Measurements from ENCODE around the gene LRRC34. TPM values are rescaled to one million over a fixed set of nuclear protein-coding genes. Genes with fewer than 3 reads are reported as not detected.

LRRC34 gene
- total RNA-seq, 4 donors from 2014 or later = 1.3 to 1.9 TPM; not detected in 2

- intact Hi-C loops (cut with DNase I; ENCODE audit: low total_unique reads) = no loop called here
- H3K4me3 ChIP-seq = no peak overlapping the region
- H3K27ac ChIP-seq = no peak overlapping the region
- WGBS, 2 donors (ENCODE audit: low coverage in 1 of 2) = 100% methylated on average over 1 of the region's 1 CpG; no CpG with 5 or more reads in 1 of the 2 donors
- H3K4me1 ChIP-seq = no peaks in the 10 kb centered on the region
- in situ Hi-C loops (cut with MboI; ENCODE audit: low pct_ligation_motif_present in 1 of 4, low pct_unique_long_range_greater_than_20kb in 1 of 4, low sequenced_read_pairs in 3 of 4) = no loop called here
- DNase-seq = no peak
- no peaks in the 10 kb centered on the region for H3K9me3 ChIP-seq
- peaks cover 0 to 14% (median 6%) of the 10 kb centered on the region in 4 donors for H3K36me3 ChIP-seq
- H3K27me3 ChIP-seq = no peaks in the 10 kb centered on the region
- TF ChIP-seq EP300 (IDR thresholded peaks at IDR 0.05; ENCODE audit: low read depth) (no peak), CTCF (IDR thresholded peaks at IDR 0.05) (no peak), POLR2A (IDR thresholded peaks at IDR 0.05) (no peak), POLR2AphosphoS5 (IDR thresholded peaks at IDR 0.05) (no peak)
Measured at GRCh38 chr3:169792359-169792758, 20.3 kb downstream of the LRRC34 start.

GRCh38 chr3:169790687-169791429 lies 21.8 kb downstream of the LRRC34 start:
- TF ChIP-seq EP300 (IDR thresholded peaks at IDR 0.05; ENCODE audit: low read depth) (no peak), CTCF (IDR thresholded peaks at IDR 0.05) (no peak), POLR2AphosphoS5 (IDR thresholded peaks at IDR 0.05) (no peak), POLR2A (IDR thresholded peaks at IDR 0.05) (no peak)
- 78 to 92% methylated on average over 1 to 4 of the region's 4 CpGs for WGBS, 2 donors (ENCODE audit: low coverage in 1 of 2)

GRCh38 chr3:169790219-169790618 lies 22.5 kb downstream of the LRRC34 start:
- no peak overlapping the region for H3K27ac ChIP-seq
- in situ Hi-C loops (cut with MboI; ENCODE audit: low pct_ligation_motif_present in 1 of 4, low pct_unique_long_range_greater_than_20kb in 1 of 4, low sequenced_read_pairs in 3 of 4) (no loop called here), intact Hi-C loops (cut with DNase I; ENCODE audit: low total_unique reads) (no loop called here)
- no peaks in the 10 kb centered on the region for H3K9me3 ChIP-seq
- no peak for DNase-seq
- TF ChIP-seq POLR2A (IDR thresholded peaks at IDR 0.05) = no peak
- no peak for TF ChIP-seq EP300 (IDR thresholded peaks at IDR 0.05; ENCODE audit: low read depth)
- TF ChIP-seq CTCF (IDR thresholded peaks at IDR 0.05) = no peak
- no peak for TF ChIP-seq POLR2AphosphoS5 (IDR thresholded peaks at IDR 0.05)
- H3K36me3 ChIP-seq = peaks cover 0 to 36% (median 14%) of the 10 kb centered on the region in 4 donors
- no peaks in the 10 kb centered on the region for H3K4me1 ChIP-seq
- no peak overlapping the region for H3K4me3 ChIP-seq
- H3K27me3 ChIP-seq = no peaks in the 10 kb centered on the region

More at GRCh38 chr3:169790687-169791429, 21.8 kb downstream of the LRRC34 start:
- intact Hi-C loops (cut with DNase I; ENCODE audit: low total_unique reads) (no loop called here), in situ Hi-C loops (cut with MboI; ENCODE audit: low pct_ligation_motif_present in 1 of 4, low pct_unique_long_range_greater_than_20kb in 1 of 4, low sequenced_read_pairs in 3 of 4) (no loop called here)
- Histone ChIP-seq H3K27me3 (no peaks in the 10 kb centered on the region), H3K36me3 (peaks cover 0 to 29% (median 11%) of the 10 kb centered on the region in 4 donors), H3K4me3 (no peak overlapping the region), H3K4me1 (no peaks in the 10 kb centered on the region), H3K9me3 (no peaks in the 10 kb centered on the region), H3K27ac (no peak overlapping the region)
- DNase-seq = no peak

GRCh38 chr3:169787791-169788190 lies 24.9 kb downstream of the LRRC34 start:
- intact Hi-C loops (cut with DNase I; ENCODE audit: low total_unique reads) = no loop called here
- peaks cover 0 to 58% (median 18%) of the 10 kb centered on the region in 4 donors for H3K36me3 ChIP-seq
- no peak for TF ChIP-seq CTCF (IDR thresholded peaks at IDR 0.05)
- TF ChIP-seq POLR2AphosphoS5 (IDR thresholded peaks at IDR 0.05) = no peak
- no peak for TF ChIP-seq POLR2A (IDR thresholded peaks at IDR 0.05)
- no peak for TF ChIP-seq EP300 (IDR thresholded peaks at IDR 0.05; ENCODE audit: low read depth)

More at GRCh38 chr3:169787791-169788190, 24.9 kb downstream of the LRRC34 start:
- WGBS, 2 donors (ENCODE audit: low coverage in 1 of 2) = 88 to 92% methylated on average over 1 of the region's 1 CpG
- Histone ChIP-seq H3K9me3 (no peaks in the 10 kb centered on the region), H3K4me3 (no peak overlapping the region), H3K4me1 (no peaks in the 10 kb centered on the region), H3K27me3 (no peaks in the 10 kb centered on the region), H3K27ac (no peak overlapping the region)
- in situ Hi-C loops (cut with MboI; ENCODE audit: low pct_ligation_motif_present in 1 of 4, low pct_unique_long_range_greater_than_20kb in 1 of 4, low sequenced_read_pairs in 3 of 4) = no loop called here
- no peak for DNase-seq

Data from transverse colon (tissue), 4 donors.